Activated CD8-positive, alpha-beta T cell treated with anti-CD3 and anti-CD28 coated beads for 36 hours (primary cell): Measurements from ENCODE around the gene ARSG. TPM values are rescaled to one million over a fixed set of nuclear protein-coding genes. Genes with fewer than 3 reads are reported as not detected.

Experiments
- ATAC-seq: fragments of 200-7000 bp; cut with Tn5 transposase; one replicate; pipeline ENCODE4 v1.10.0; 2021; ENCODE audit warnings: mild to moderate bottlenecking, moderate library complexity
- CTCF ChIA-PET: fragments of 350-600 bp; sonication (Branson Sonifier 250); formaldehyde crosslinking; loops from one replicate; lab custom pipeline; 2021; ENCODE audit warnings: antibody characterized with exemption; lab: Charles Lee
- POLR2A ChIA-PET: fragments of 350-600 bp; sonication (Branson Sonifier 250); formaldehyde crosslinking; loops from one replicate; lab custom pipeline; 2021; ENCODE audit warnings: antibody characterized with exemption; lab: Charles Lee
- DNase-seq: peaks from one replicate; pipeline ENCODE4 v3.0.0-alpha.2; 2020
- H3K27ac Mint-ChIP-seq: one replicate; pipeline ENCODE4 v1.8.0; 2021; ENCODE audit warnings: mild to moderate bottlenecking, mixed read lengths
- H3K27me3 Mint-ChIP-seq: one replicate; pipeline ENCODE4 v1.8.0; 2021; ENCODE audit warnings: mixed read lengths
- H3K36me3 Mint-ChIP-seq: one replicate; pipeline ENCODE4 v1.8.0; 2021; ENCODE audit warnings: low read depth, mixed read lengths
- H3K4me1 Mint-ChIP-seq: one replicate; pipeline ENCODE4 v1.8.0; 2021; ENCODE audit warnings: low read depth, mixed read lengths
- H3K4me3 Mint-ChIP-seq: one replicate; pipeline ENCODE4 v1.8.0; 2021; ENCODE audit warnings: mild to moderate bottlenecking, moderate library complexity, mixed read lengths
- H3K9me3 Mint-ChIP-seq: one replicate; pipeline ENCODE4 v1.8.0; 2021; ENCODE audit warnings: mixed read lengths
- intact Hi-C: fragments of 100-400 bp; cut with micrococcal nuclease; formaldehyde crosslinking; loops from one replicate; pipeline ENCODE4 v1.10.0; 2022
- total RNA-seq, 2 experiments: library from RNA; stranded (reverse); gene quantifications; one replicate each; pipeline ENCODE4 v1.2.3, GENCODE V29; 2021
- TF ChIP-seq, protein P1 (sequence below): fragments of 200-600 bp; IDR thresholded peaks from one replicate; pipeline ENCODE4 v1.8.0; 2022; ENCODE audit warnings: antibody characterized with exemption, mild to moderate bottlenecking

Gene ARSG
- total RNA-seq, 2 experiments from 2014 or later: 7.2 to 8.4 TPM

DNA sequence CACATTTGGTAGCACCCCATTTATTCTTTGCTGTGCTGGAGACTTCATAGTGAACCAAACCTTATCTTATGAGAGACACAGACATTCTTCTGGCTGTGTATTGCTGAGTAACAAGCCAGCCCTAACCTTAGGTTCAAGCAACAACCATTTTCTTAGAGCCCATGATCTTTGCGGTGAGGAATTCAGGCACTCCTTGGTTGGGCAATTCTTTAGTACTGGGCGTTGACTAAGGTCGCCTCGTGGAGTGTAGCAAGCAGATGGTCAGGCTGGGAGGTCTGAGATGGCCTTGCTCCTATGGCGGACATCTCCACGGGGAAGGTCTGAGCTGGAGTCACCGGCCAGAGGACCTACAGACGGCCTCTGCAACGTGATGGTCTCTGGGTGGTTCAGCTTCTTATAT is 43.1 kb downstream of the ARSG start:
- H3K4me1 Mint-ChIP-seq: peaks cover 2% of the 10 kb centered on the region
- ATAC-seq (no peak), DNase-seq (no peak)
- H3K4me3 Mint-ChIP-seq: no peak overlapping the region
- no peak overlapping the region for H3K27ac Mint-ChIP-seq
- intact Hi-C loops: no loop called here
- peaks cover 10% of the 10 kb centered on the region for H3K36me3 Mint-ChIP-seq
- peaks cover 13% of the 10 kb centered on the region for H3K9me3 Mint-ChIP-seq
- CTCF ChIA-PET: interaction anchor here (0.8 to 1.5 kb wide), 3 partner anchors 9 kb away, joined by 3 to 5 read pairs (median 5); no protein-coding TSS in a partner anchor
- POLR2A ChIA-PET: no interaction called here
- no peaks in the 10 kb centered on the region for H3K27me3 Mint-ChIP-seq
- TF ChIP-seq, protein P1, sequence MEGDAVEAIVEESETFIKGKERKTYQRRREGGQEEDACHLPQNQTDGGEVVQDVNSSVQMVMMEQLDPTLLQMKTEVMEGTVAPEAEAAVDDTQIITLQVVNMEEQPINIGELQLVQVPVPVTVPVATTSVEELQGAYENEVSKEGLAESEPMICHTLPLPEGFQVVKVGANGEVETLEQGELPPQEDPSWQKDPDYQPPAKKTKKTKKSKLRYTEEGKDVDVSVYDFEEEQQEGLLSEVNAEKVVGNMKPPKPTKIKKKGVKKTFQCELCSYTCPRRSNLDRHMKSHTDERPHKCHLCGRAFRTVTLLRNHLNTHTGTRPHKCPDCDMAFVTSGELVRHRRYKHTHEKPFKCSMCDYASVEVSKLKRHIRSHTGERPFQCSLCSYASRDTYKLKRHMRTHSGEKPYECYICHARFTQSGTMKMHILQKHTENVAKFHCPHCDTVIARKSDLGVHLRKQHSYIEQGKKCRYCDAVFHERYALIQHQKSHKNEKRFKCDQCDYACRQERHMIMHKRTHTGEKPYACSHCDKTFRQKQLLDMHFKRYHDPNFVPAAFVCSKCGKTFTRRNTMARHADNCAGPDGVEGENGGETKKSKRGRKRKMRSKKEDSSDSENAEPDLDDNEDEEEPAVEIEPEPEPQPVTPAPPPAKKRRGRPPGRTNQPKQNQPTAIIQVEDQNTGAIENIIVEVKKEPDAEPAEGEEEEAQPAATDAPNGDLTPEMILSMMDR: no peak

DNA sequence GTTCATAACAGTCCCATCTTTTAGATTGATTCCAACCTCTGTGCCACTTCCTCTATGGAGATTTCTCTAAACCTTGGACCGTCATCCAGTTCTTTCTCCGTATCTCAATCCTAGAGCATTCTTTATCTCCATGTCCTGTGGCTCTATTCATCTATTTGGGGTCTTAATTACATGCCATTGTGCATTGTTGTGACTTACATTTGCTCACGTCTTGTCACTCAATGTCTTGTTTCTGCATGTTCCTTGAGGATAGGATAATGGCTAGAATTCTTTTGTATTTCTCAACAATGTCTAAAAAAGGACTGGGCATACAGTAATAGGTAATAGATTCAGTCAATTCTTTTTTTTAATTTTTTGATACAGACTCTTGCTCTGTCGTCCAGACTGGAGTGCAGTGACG is 50.2 kb downstream of the ARSG start:
- ChIA-PET CTCF (interaction anchor here (1.2 kb wide), 1 partner anchor 30 kb away, joined by 3 read pairs; no protein-coding TSS in a partner anchor), POLR2A (interaction anchor here (0.7 kb wide), 1 partner anchor 80 kb away, joined by 3 read pairs; no protein-coding TSS in a partner anchor)
- Mint-ChIP-seq H3K36me3 (peaks cover 4% of the 10 kb centered on the region), H3K9me3 (no peaks in the 10 kb centered on the region), H3K27ac (no peak overlapping the region), H3K4me1 (peaks cover 34% of the 10 kb centered on the region), H3K4me3 (no peak overlapping the region), H3K27me3 (no peaks in the 10 kb centered on the region)
- DNase-seq (no peak), ATAC-seq (no peak)
- intact Hi-C loops: no loop called here
- TF ChIP-seq, protein P1: no peak

DNA sequence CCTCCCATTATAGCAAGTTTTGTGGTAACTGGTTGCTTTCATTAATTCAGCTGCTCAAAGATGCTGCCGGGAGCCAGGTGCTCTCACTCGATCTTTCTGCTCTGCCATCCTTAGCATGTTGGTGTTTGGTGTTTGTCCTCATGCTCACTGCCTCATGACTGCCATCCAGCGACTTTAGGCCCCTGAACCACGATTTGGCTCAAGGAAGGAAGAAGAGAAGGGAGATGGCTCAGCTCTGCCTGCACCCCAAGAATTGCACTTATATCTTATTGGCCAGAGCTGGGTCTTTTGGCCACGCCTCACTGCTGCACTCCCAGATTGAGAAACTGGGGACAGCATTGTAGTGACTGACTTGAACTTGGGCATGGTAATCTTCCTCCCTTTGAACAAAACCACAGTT is 52.7 kb downstream of the ARSG start:
- ChIA-PET CTCF (interaction anchor here (1.2 to 1.8 kb wide), 5 partner anchors 9 to 93 kb away, joined by 3 to 7 read pairs (median 5); no protein-coding TSS in a partner anchor), POLR2A (interaction anchor here (4.4 kb wide), 1 partner anchor 52 kb away, joined by 23 read pairs; the partner anchor contains the start of genes ARSG and SLC16A6)
- no peaks in the 10 kb centered on the region for H3K27me3 Mint-ChIP-seq
- TF ChIP-seq, protein P1: no peak
- no peaks in the 10 kb centered on the region for H3K9me3 Mint-ChIP-seq
- no peak overlapping the region for H3K4me3 Mint-ChIP-seq
- intact Hi-C loops: no loop called here
- peaks cover 57% of the 10 kb centered on the region for H3K4me1 Mint-ChIP-seq
- H3K36me3 Mint-ChIP-seq: peaks cover 11% of the 10 kb centered on the region
- H3K27ac Mint-ChIP-seq: peak overlapping the region; percentile 58
- DNase-seq: peak; percentile 20
- no peak for ATAC-seq

DNA sequence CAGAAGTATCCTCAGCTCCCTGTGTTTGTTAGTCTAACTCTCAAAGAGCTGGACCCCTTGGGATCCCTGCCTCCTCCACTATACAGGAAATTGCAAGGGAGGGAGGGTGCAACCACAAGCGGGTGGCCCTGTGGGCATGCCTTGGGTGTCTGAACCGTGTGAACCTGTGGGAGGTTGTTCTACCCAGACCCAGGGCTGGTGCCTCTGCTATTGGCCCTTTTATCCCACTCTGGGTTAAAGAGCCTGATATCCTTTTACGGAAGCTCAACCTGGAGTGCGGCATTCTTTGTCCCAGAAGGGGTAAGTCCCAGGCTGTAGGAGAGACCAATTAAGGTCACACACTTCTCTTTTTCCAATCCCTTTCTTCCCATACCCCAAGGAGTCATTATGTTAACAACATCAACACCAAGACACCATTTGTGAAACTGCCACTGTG is 53.4 kb downstream of the ARSG start:
- H3K27ac Mint-ChIP-seq: peak overlapping the region; percentile 58
- H3K4me3 Mint-ChIP-seq: no peak overlapping the region
- peak; percentile 40 for ATAC-seq
- H3K27me3 Mint-ChIP-seq: no peaks in the 10 kb centered on the region
- POLR2A ChIA-PET: interaction anchor here (0.6 to 4.4 kb wide), 4 partner anchors 41 to 178 kb away, joined by 3 to 23 read pairs (median 3); partner anchors contain the start of genes AMZ2, ARSG and SLC16A6
- peak; percentile 57 for DNase-seq
- CTCF ChIA-PET: interaction anchor here (0.6 to 2.3 kb wide), 5 partner anchors 15 to 339 kb away, joined by 3 to 11 read pairs (median 5); no protein-coding TSS in a partner anchor
- TF ChIP-seq, protein P1: no peak
- H3K4me1 Mint-ChIP-seq: peaks cover 60% of the 10 kb centered on the region
- no peaks in the 10 kb centered on the region for H3K9me3 Mint-ChIP-seq
- H3K36me3 Mint-ChIP-seq: peaks cover 11% of the 10 kb centered on the region
- intact Hi-C loops: no loop called here

DNA sequence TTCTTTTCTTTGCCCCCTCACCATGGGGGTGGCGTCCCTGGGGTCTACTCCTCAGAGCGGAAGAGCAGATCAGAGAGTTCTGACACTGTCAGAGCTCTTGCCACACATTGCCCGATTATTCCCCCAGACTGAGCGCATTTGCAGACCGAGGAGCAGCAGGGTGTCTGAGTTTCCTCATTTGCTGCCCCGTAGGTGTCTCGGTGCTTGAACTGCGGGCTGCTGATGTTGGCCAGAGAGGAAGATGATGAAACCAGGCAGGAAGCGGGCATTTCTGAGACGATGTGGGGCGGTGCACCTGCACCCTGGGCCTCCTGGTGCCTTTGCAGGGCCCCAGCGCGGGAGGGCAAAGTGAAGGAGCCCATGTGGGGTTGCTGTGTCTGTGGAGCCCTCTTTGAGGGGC is 55.2 kb downstream of the ARSG start:
- Mint-ChIP-seq H3K4me1 (peaks cover 65% of the 10 kb centered on the region), H3K4me3 (peak overlapping the region; percentile 71), H3K9me3 (no peaks in the 10 kb centered on the region), H3K27ac (peak overlapping the region; percentile 97), H3K27me3 (no peaks in the 10 kb centered on the region), H3K36me3 (peaks cover 11% of the 10 kb centered on the region)
- ChIA-PET POLR2A (interaction anchor here (0.8 to 4.4 kb wide), 6 partner anchors 9 to 55 kb away, joined by 3 to 23 read pairs (median 6); partner anchors contain the start of genes ARSG and SLC16A6), CTCF (interaction anchor here (1.0 to 2.3 kb wide), 4 partner anchors 23 to 116 kb away, joined by 3 to 11 read pairs (median 4); no protein-coding TSS in a partner anchor)
- DNase-seq (peak; percentile 90), ATAC-seq (peak; percentile 86)
- TF ChIP-seq, protein P1: no peak
- intact Hi-C loops: no loop called here
